ENCODE results near the gene PANX3. TPM values are rescaled to one million over a fixed set of nuclear protein-coding genes. Genes with fewer than 3 reads are reported as not detected.

PANX3 gene
- not detected in 2 replicates for total RNA-seq

- H3K27me3 Mint-ChIP-seq: peaks cover 8% of the 10 kb centered on the region
- DNase-seq: peak; percentile 37
Observed at GRCh38 chr11:124611064-124611463, at the start of gene PANX3. Gene PANX3 (plus strand): TSS chr11:124611428. CDS start chr11:124611557, 129 bp downstream.

DNA sequence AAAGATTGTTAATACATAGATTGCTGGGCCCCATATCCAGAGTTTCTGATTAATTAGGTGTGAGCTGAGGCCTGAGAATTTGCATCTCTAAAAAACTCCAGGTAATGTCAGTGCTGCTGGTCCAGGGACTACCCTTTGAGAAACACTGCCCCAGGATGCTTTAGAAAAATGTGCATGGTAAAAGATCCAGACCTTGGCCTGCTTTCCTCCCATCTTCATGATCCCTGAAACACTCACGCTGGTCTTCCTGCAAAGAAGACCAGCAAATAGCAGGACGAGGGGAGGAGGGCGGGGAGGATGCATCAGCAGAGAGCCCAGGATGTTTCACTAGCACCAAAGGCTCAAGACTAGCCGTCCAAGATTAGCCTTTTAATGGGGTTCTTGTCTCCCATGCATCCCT is 41.5 kb upstream of the PANX3 start, which contains the start of gene OR8A1:
Gene OR8A1, plus strand, starts transcription at position 301 of the 400 bp plus-strand sequence. CDS start 123 bp downstream, outside the sequence.
- Mint-ChIP-seq H3K27me3 (peaks cover 3% of the 10 kb centered on the region), H3K27ac (no peak within 1 kb of the TSS), H3K4me1 (no peaks in the 10 kb centered on the region), H3K9me3 (no peaks in the 10 kb centered on the region), H3K36me3 (ENCODE audit: low read depth) (no peaks in the 10 kb centered on the region), H3K4me3 (no peak within 1 kb of the TSS)
- intact Hi-C loops (cut with micrococcal nuclease): no loop called here
- no peak for DNase-seq

More at GRCh38 chr11:124611064-124611463, at the start of gene PANX3:
- peak within 1 kb of the TSS; percentile 46 for H3K27ac Mint-ChIP-seq
- intact Hi-C loops (cut with micrococcal nuclease): no loop called here
- H3K9me3 Mint-ChIP-seq: no peaks in the 10 kb centered on the region
- H3K4me3 Mint-ChIP-seq: no peak within 1 kb of the TSS
- peaks cover 8% of the 10 kb centered on the region for H3K4me1 Mint-ChIP-seq
- no peaks in the 10 kb centered on the region for H3K36me3 Mint-ChIP-seq (ENCODE audit: low read depth)

- no peak for DNase-seq
- Mint-ChIP-seq H3K4me1 (no peaks in the 10 kb centered on the region), H3K4me3 (no peak overlapping the region), H3K9me3 (no peaks in the 10 kb centered on the region), H3K27me3 (peaks cover 3% of the 10 kb centered on the region), H3K27ac (no peak overlapping the region), H3K36me3 (ENCODE audit: low read depth) (no peaks in the 10 kb centered on the region)
- intact Hi-C loops (cut with micrococcal nuclease): no loop called here
Observed at GRCh38 chr11:124570160-124570559, 41.1 kb upstream of the PANX3 start.

DNA sequence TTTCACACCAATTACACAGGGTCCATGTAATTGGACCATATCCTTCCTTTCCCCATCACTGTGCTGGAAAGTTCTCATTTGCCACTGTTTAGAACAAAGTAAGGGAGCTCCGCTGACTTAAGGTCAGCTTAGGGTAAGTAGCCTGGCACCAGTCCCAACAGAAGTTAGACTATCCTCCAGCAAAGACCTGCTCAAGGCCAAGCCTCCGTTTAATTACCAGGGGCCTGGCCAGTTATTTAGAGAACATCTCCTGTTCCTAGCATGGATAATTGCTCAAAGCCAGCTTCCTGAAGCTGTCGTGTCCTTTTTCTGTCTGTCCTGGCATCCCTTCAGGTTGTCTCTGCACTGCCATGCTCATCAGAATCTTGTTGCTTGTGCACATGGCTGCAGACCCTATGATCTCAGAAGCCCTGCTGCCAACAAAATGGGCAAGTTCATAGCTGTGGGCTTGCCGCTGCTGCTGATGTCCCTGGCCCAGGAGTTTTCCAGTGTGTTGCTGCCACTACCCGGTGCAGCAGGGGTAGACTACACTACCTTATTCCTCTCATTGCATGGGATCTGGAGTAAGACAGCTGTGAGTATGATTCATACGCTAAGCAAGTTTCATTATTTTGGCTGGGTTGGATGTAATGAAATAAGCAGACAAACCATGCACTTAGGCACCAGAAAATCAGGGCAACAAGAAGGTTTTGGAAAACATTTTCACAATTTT is 33.4 kb upstream of the PANX3 start:
- no peaks in the 10 kb centered on the region for H3K36me3 Mint-ChIP-seq (ENCODE audit: low read depth)
- peaks cover 8% of the 10 kb centered on the region for H3K27me3 Mint-ChIP-seq
- no peaks in the 10 kb centered on the region for H3K4me1 Mint-ChIP-seq
- DNase-seq: no peak
- no peak overlapping the region for H3K27ac Mint-ChIP-seq
- no peak overlapping the region for H3K4me3 Mint-ChIP-seq
- no peaks in the 10 kb centered on the region for H3K9me3 Mint-ChIP-seq
- intact Hi-C loops (cut with micrococcal nuclease): no loop called here

DNA sequence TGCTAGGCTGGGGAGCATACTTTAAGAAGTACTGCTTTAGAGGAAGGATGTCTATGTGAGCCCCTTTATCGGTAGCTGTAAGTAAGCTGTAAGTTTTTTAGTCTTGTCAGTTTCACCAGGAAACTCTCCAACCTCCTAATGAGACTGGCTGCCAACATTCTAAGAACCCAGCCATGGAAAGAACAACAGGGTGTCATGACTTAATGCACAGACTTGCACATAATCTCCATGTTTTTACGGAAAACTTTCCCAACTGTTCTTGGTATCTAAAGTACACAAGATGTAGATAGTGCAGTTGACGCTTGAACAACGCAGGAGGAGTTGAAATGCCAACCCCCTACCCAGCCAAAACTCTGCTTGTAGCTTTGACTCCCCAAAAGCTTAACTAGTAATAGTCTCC is 32.5 kb upstream of the PANX3 start:
- no peaks in the 10 kb centered on the region for H3K36me3 Mint-ChIP-seq (ENCODE audit: low read depth)
- DNase-seq: no peak
- no peak overlapping the region for H3K4me3 Mint-ChIP-seq
- H3K4me1 Mint-ChIP-seq: no peaks in the 10 kb centered on the region
- peaks cover 8% of the 10 kb centered on the region for H3K27me3 Mint-ChIP-seq
- no peaks in the 10 kb centered on the region for H3K9me3 Mint-ChIP-seq
- intact Hi-C loops (cut with micrococcal nuclease): no loop called here
- H3K27ac Mint-ChIP-seq: no peak overlapping the region

DNA sequence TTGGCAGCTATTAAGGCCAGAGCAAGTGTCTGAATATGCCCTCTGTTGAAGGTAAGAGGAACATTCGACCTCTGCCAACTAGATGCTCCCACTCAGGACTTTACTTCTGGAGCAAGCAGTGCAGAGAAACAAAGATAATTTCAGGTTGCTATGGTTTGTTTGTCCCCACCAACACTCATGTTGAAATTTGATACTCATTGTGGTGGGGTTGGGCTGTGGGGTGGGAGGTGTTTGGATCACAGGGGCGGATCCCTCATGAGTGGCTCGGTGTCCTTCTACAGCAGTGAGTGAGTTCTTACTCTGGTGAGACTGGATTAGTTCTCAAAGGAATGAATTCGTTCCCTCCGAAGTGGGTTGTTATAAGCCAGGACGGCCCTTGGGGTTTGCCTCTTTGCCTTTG is 29.4 kb upstream of the PANX3 start:
- peaks cover 4% of the 10 kb centered on the region for H3K27me3 Mint-ChIP-seq
- no peak for DNase-seq
- H3K27ac Mint-ChIP-seq: no peak overlapping the region
- no peak overlapping the region for H3K4me3 Mint-ChIP-seq
- intact Hi-C loops (cut with micrococcal nuclease): no loop called here
- no peaks in the 10 kb centered on the region for H3K36me3 Mint-ChIP-seq (ENCODE audit: low read depth)
- H3K4me1 Mint-ChIP-seq: no peaks in the 10 kb centered on the region
- H3K9me3 Mint-ChIP-seq: no peaks in the 10 kb centered on the region

GRCh38 chr11:124582565-124582964 is 28.7 kb upstream of the PANX3 start:
- Mint-ChIP-seq H3K27me3 (peaks cover 9% of the 10 kb centered on the region), H3K4me3 (no peak overlapping the region), H3K36me3 (ENCODE audit: low read depth) (no peaks in the 10 kb centered on the region), H3K4me1 (no peaks in the 10 kb centered on the region), H3K9me3 (no peaks in the 10 kb centered on the region), H3K27ac (no peak overlapping the region)
- DNase-seq: no peak
- intact Hi-C loops (cut with micrococcal nuclease): no loop called here

DNA sequence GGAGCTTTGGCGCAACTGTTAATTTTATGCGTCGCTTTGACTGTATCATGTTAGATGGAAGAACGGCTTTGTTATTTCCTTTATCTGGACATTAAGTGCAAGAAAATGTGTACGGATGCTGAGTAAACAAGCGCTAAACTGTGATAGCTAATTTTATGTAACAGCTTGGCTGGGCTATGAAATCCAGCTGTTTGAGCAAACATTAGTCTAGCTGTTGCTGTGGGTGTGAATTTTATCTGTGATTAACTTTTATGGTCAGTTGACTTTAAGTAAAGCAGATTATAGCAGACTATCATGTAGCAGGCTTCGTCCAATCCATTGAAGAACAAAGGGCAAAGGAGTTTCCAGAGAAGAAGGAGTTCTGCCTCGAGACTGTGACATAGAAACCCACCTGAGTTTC is 27.4 kb upstream of the PANX3 start:
- DNase-seq: no peak
- Mint-ChIP-seq H3K4me3 (no peak overlapping the region), H3K27me3 (peaks cover 8% of the 10 kb centered on the region), H3K9me3 (no peaks in the 10 kb centered on the region), H3K27ac (no peak overlapping the region), H3K36me3 (ENCODE audit: low read depth) (no peaks in the 10 kb centered on the region), H3K4me1 (no peaks in the 10 kb centered on the region)
- intact Hi-C loops (cut with micrococcal nuclease): no loop called here

DNA sequence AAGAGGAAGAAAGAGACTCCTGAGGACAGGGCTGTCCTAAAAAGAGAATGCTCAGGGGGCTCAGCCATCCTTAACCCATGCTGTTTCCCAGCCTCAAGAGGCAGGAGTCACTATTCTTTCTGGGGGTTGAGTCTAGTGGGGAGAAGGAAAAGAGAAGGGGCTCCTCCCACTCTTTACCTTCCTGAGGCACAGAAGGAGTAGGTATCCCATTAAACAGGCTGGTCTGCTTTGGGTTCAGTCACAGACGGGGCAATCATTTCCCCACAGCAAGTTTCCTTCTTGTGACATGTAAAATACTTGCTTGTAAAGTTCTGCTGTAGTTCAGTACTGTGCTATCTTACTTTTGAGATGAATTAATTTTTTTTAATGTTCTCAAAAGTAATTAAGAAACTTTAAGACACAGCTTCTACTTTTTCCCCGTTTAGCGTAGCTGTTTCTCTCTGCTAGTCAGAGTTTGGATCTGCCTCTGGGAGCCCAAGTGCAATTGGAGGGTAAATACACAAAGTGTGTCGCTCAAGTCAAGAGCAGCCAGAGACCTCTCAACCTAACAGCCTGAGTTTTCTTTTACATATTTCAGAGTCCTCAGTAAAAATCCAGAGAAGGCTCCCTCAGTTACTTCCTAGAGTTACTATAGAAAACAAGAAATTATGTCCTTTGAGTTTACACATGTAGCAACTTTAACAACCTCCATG is 26.4 kb upstream of the PANX3 start:
- Mint-ChIP-seq H3K27me3 (peaks cover 8% of the 10 kb centered on the region), H3K27ac (no peak overlapping the region), H3K9me3 (no peaks in the 10 kb centered on the region), H3K36me3 (ENCODE audit: low read depth) (no peaks in the 10 kb centered on the region), H3K4me1 (no peaks in the 10 kb centered on the region), H3K4me3 (no peak overlapping the region)
- no peak for DNase-seq
- intact Hi-C loops (cut with micrococcal nuclease): no loop called here

- Mint-ChIP-seq H3K27ac (no peak overlapping the region), H3K9me3 (no peaks in the 10 kb centered on the region), H3K4me3 (no peak overlapping the region), H3K27me3 (peaks cover 8% of the 10 kb centered on the region), H3K36me3 (ENCODE audit: low read depth) (no peaks in the 10 kb centered on the region), H3K4me1 (no peaks in the 10 kb centered on the region)
- DNase-seq: peak; percentile 81
- intact Hi-C loops (cut with micrococcal nuclease): loop anchor here (1.0 to 2.0 kb wide), 3 partner anchors 171 to 514 kb away; no protein-coding TSS in a partner anchor
Observed at GRCh38 chr11:124586238-124586860, 24.9 kb upstream of the PANX3 start.

- DNase-seq: no peak
- H3K27me3 Mint-ChIP-seq: peaks cover 14% of the 10 kb centered on the region
- no peak overlapping the region for H3K27ac Mint-ChIP-seq
- intact Hi-C loops (cut with micrococcal nuclease): no loop called here
- no peaks in the 10 kb centered on the region for H3K36me3 Mint-ChIP-seq (ENCODE audit: low read depth)
- H3K9me3 Mint-ChIP-seq: no peaks in the 10 kb centered on the region
- no peaks in the 10 kb centered on the region for H3K4me1 Mint-ChIP-seq
- no peak overlapping the region for H3K4me3 Mint-ChIP-seq
Observed at GRCh38 chr11:124591430-124591829, 19.8 kb upstream of the PANX3 start.

GRCh38 chr11:124592627-124593026 is 18.6 kb upstream of the PANX3 start:
- H3K4me3 Mint-ChIP-seq: no peak overlapping the region
- H3K27ac Mint-ChIP-seq: no peak overlapping the region
- H3K27me3 Mint-ChIP-seq: peaks cover 14% of the 10 kb centered on the region
- H3K4me1 Mint-ChIP-seq: no peaks in the 10 kb centered on the region
- no peak for DNase-seq
- H3K9me3 Mint-ChIP-seq: no peaks in the 10 kb centered on the region
- no peaks in the 10 kb centered on the region for H3K36me3 Mint-ChIP-seq (ENCODE audit: low read depth)
- intact Hi-C loops (cut with micrococcal nuclease): no loop called here

GRCh38 chr11:124595302-124595701 is 15.9 kb upstream of the PANX3 start:
- no peak overlapping the region for H3K4me3 Mint-ChIP-seq
- H3K9me3 Mint-ChIP-seq: no peaks in the 10 kb centered on the region
- no peak overlapping the region for H3K27ac Mint-ChIP-seq
- intact Hi-C loops (cut with micrococcal nuclease): no loop called here
- DNase-seq: no peak
- no peaks in the 10 kb centered on the region for H3K4me1 Mint-ChIP-seq
- H3K27me3 Mint-ChIP-seq: peaks cover 25% of the 10 kb centered on the region
- H3K36me3 Mint-ChIP-seq (ENCODE audit: low read depth): no peaks in the 10 kb centered on the region

DNA sequence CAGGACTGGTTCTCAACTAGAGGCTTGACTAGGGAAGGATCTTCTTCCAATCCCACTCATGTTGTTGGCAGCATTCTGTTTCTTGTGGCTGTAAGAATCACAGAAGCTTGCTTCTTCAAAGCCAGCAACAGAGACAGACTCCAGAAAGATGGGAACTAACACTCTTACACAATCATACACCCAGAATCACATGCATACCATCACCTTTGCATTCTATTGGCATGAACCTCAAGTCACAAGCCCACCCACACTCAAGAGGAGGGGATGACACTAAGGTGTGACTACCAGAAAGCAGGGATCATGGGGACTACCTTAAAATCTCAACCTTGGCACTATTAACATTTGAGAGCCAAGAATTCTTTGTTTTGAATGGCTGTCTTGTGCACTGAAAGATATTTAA is 13.6 kb upstream of the PANX3 start:
- H3K27me3 Mint-ChIP-seq: peaks cover 27% of the 10 kb centered on the region
- no peak overlapping the region for H3K4me3 Mint-ChIP-seq
- H3K4me1 Mint-ChIP-seq: no peaks in the 10 kb centered on the region
- intact Hi-C loops (cut with micrococcal nuclease): no loop called here
- no peaks in the 10 kb centered on the region for H3K9me3 Mint-ChIP-seq
- no peak overlapping the region for H3K27ac Mint-ChIP-seq
- no peak for DNase-seq
- no peaks in the 10 kb centered on the region for H3K36me3 Mint-ChIP-seq (ENCODE audit: low read depth)

Measured in activated CD4-positive, alpha-beta T cell treated with anti-CD3 and anti-CD28 coated beads, Interleukin-2, amount 10 ng/mL, durations not matched to agents 24 days and 14 days (primary cell).